Gastroesophageal sphincter (tissue), 4 donors: ENCODE data around the gene CCR9. TPM values are rescaled to one million over a fixed set of nuclear protein-coding genes. Genes with fewer than 3 reads are reported as not detected.

Experiments
- ATAC-seq: fragments of 150-250 bp; one replicate; pipeline ENCODE4 v1.9.1; 2016; ENCODE audit warnings: mild to moderate bottlenecking, moderate library complexity
- H3K27ac ChIP-seq, 4 donors: fragments of 200-600 bp; sonication (generic) in 3 of 4; 1 replicate in 3 of 4; 2 replicates in 1 of 4; pipeline ENCODE4 v1.5.1; 2016 to 2019
- H3K27me3 ChIP-seq: fragments of 200-600 bp; sonication (generic); one replicate; pipeline ENCODE4 v1.5.1; 2019
- H3K36me3 ChIP-seq, 2 donors: fragments of 200-600 bp; sonication (generic); one replicate each; pipeline ENCODE4 v1.5.1; 2019; ENCODE audit warnings: control low read depth in 1 of 2
- H3K4me1 ChIP-seq, 3 donors: fragments of 200-600 bp; sonication (generic); 1 replicate in 2 of 3; 2 replicates in 1 of 3; pipeline ENCODE4 v1.5.1; 2016 to 2019; ENCODE audit warnings: control low read depth in 2 of 3
- H3K4me3 ChIP-seq, 2 donors: fragments of 200-600 bp; sonication (generic); one replicate each; pipeline ENCODE4 v1.5.1; 2019; ENCODE audit warnings: mild to moderate bottlenecking in 1 of 2, moderate library complexity in 1 of 2
- H3K9me3 ChIP-seq, 3 donors: fragments of 200-600 bp; sonication (generic); one replicate each; pipeline ENCODE4 v1.5.1; 2017 to 2019; ENCODE audit warnings: control low read depth in 2 of 3
- EP300 ChIP-seq: sonication (generic); formaldehyde crosslinking; IDR thresholded peaks from one replicate; pipeline ENCODE4 v1.6.1; 2017; ENCODE audit warnings: antibody characterized with exemption, mild to moderate bottlenecking
- POLR2A ChIP-seq, 2 donors: fragments of 450-650 bp; IDR thresholded peaks; one replicate each; pipeline ENCODE4 v1.6.1; 2017; ENCODE audit warnings: antibody characterized with exemption in 2 of 2, mild to moderate bottlenecking in 2 of 2, moderate library complexity in 1 of 2
- POLR2AphosphoS5 ChIP-seq: sonication (generic); formaldehyde crosslinking; IDR thresholded peaks from one replicate; pipeline ENCODE4 v1.6.1; 2017; ENCODE audit warnings: antibody characterized with exemption
- WGBS, 2 donors: methylation state at CpG; one replicate each; pipeline ENCODE4 v1.1.5; 2018; ENCODE audit warnings: low coverage in 1 of 2; 5-methylcytosine and 5-hydroxymethylcytosine counted together
- total RNA-seq, 4 donors: library from RNA; depleted of rRNA; stranded (reverse); fragments of >200 nt; gene quantifications; one replicate each; pipeline ENCODE4 v1.1.0, GENCODE V29; 2016
- TF ChIP-seq, protein P1 (sequence below), 4 experiments: fragments of 200-600 bp in 2 of 4; fragments of 450-650 bp in 2 of 4; sonication (generic) in 1 of 4; IDR thresholded peaks; one replicate each; pipeline ENCODE4 v1.5.1; 2017 to 2019; ENCODE audit warnings: antibody characterized with exemption in 4 of 4, mild to moderate bottlenecking in 2 of 4, moderate library complexity in 2 of 4

Gene CCR9
- total RNA-seq, 4 donors from 2014 or later = not detected

DNA sequence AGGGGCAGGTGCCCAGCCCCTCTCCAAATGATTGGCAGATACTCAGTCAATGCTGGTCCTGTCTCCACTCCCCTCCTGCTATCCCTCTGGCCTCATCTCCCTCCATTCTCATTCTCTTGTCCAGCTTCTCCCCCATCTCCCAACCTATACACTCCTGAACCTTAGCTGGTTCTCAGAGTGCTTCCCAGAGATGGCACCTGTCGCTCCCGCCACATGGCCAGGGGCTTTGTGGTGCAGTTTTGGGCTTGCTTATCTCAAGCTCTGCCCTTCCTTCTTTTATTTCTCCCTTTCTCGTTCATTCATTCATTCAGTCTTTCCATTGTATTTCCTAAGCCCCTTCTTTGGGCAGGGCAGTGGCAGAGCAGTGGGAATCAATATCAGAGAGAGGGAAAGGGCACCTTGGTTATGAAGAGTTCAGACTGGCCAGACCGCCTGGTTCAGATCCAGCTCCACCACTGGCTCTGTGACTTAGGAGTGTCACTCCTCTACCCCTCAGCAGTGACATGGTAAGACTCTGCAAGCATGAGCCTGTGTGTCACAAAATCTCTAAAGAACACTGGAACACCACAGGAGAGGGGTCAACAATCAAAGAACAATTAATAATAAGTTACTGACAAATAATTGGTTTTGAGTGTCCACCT, 36.7 kb downstream of the CCR9 start:
- H3K27me3 ChIP-seq = no peaks in the 10 kb centered on the region
- H3K27ac ChIP-seq = no peak overlapping the region
- TF ChIP-seq POLR2AphosphoS5 (no peak), POLR2A (IDR thresholded peaks at IDR 0.05) (no peak), EP300 (no peak)
- TF ChIP-seq, protein P1, sequence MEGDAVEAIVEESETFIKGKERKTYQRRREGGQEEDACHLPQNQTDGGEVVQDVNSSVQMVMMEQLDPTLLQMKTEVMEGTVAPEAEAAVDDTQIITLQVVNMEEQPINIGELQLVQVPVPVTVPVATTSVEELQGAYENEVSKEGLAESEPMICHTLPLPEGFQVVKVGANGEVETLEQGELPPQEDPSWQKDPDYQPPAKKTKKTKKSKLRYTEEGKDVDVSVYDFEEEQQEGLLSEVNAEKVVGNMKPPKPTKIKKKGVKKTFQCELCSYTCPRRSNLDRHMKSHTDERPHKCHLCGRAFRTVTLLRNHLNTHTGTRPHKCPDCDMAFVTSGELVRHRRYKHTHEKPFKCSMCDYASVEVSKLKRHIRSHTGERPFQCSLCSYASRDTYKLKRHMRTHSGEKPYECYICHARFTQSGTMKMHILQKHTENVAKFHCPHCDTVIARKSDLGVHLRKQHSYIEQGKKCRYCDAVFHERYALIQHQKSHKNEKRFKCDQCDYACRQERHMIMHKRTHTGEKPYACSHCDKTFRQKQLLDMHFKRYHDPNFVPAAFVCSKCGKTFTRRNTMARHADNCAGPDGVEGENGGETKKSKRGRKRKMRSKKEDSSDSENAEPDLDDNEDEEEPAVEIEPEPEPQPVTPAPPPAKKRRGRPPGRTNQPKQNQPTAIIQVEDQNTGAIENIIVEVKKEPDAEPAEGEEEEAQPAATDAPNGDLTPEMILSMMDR (IDR thresholded peaks at IDR 0.05) = no peak
- ATAC-seq = no peak
- no peak overlapping the region for H3K4me3 ChIP-seq
- no peaks in the 10 kb centered on the region for H3K4me1 ChIP-seq
- H3K9me3 ChIP-seq = no peaks in the 10 kb centered on the region
- 100% methylated on average over 3 of the region's 4 CpGs for WGBS, 2 donors
- H3K36me3 ChIP-seq = peaks cover 0 to 96% of the 10 kb centered on the region in 2 donors

DNA sequence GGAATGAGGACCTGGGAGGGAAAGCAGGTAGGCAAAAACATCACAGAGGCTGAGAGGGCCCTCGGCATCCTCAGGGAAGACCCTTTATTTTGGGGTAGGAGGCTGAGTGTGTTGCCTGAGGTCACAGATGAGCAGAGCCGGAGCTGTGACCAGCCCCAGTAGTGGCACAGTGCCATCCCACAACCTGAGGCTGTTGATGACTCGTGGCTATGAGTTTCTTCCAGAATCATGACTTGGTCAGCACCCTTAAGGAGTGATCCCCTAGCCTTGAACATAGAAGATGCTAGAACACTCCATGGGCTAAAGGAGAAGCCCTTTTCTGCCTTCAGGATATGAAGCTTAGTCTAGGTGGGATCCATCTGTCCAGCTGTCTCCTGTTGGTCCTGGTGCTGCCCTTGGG, 37.4 kb downstream of the CCR9 start:
- Histone ChIP-seq H3K4me1 (no peaks in the 10 kb centered on the region), H3K36me3 (peaks cover 0 to 97% of the 10 kb centered on the region in 2 donors), H3K27ac (no peak overlapping the region), H3K9me3 (no peaks in the 10 kb centered on the region), H3K27me3 (no peaks in the 10 kb centered on the region), H3K4me3 (no peak overlapping the region)
- ATAC-seq = no peak
- no peak for TF ChIP-seq EP300
- TF ChIP-seq, protein P1 (IDR thresholded peaks at IDR 0.05) = no peak
- no peak for TF ChIP-seq POLR2A (IDR thresholded peaks at IDR 0.05)
- TF ChIP-seq POLR2AphosphoS5 = no peak
- WGBS, 2 donors = 73 to 100% methylated on average over 1 to 2 of the region's 3 CpGs

DNA sequence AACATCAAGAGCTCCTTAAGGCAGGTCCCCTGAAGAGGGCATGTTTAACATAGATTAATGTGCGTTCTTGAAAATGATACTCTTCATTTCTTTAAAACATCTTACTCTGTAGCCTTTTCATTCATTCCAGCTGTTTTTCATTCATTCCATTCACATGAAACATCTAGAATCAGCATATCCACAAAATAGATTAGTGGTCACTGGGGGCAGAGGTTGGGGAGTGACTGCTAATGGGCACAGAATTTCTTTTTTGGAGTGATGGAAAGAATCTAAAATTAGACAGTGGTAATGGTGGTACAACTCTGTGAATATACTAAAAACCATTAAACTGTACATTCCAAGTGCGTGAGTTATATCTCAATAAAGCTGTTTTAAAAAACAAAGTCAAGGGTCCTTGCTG, 41.5 kb downstream of the CCR9 start:
- TF ChIP-seq, protein P1 (IDR thresholded peaks at IDR 0.05) = no peak
- TF ChIP-seq EP300 (no peak), POLR2A (IDR thresholded peaks at IDR 0.05) (no peak), POLR2AphosphoS5 (no peak)
- H3K27ac ChIP-seq = no peak overlapping the region
- H3K27me3 ChIP-seq = no peaks in the 10 kb centered on the region
- 88 to 100% methylated on average over 2 of the region's 2 CpGs for WGBS, 2 donors
- H3K4me3 ChIP-seq = no peak overlapping the region
- no peaks in the 10 kb centered on the region for H3K9me3 ChIP-seq
- peaks cover 0 to 97% of the 10 kb centered on the region in 2 donors for H3K36me3 ChIP-seq
- no peaks in the 10 kb centered on the region for H3K4me1 ChIP-seq
- no peak for ATAC-seq

DNA sequence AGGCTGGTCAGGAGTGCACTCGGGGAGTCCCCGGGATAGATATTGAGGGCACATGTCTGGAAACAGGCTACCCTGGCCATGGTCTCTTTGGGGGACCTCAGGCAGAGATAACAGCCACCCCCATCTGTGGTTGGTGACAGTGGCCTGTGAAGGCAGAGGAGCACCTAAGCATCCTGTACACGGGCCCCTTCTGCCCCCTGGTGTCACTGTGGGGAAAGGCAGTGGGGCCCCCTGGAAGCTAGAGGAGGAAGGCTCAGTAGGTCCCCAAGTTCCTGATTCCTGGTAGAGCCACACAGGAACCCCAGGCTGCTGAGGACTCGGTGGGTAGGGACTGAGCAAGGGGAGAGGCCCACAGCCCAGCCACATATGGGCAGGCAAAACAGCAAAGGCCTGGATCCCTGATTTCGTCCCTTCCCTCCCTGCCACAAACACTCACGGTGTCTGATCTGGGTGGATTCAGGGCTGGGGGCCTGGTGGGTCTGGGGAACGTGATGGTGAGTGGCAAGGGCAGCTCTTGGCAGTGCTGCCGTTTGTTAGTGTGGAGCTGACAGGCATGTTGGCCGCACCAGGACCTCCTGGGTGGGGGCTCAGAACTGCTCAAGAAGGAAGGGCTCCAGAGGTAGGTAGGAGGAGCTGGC, 42.8 kb downstream of the CCR9 start:
- 20% methylated on average over 1 of the region's 9 CpGs; no CpG with 5 or more reads in 1 of the 2 donors for WGBS, 2 donors
- no peak for TF ChIP-seq POLR2A (IDR thresholded peaks at IDR 0.05)
- TF ChIP-seq, protein P1 (IDR thresholded peaks at IDR 0.05) = peak in 3 of 4 experiments; percentile 38 to 60 (median 39)
- Histone ChIP-seq H3K4me1 (no peaks in the 10 kb centered on the region), H3K4me3 (no peak overlapping the region), H3K9me3 (no peaks in the 10 kb centered on the region), H3K36me3 (peaks cover 0 to 97% of the 10 kb centered on the region in 2 donors), H3K27me3 (no peaks in the 10 kb centered on the region), H3K27ac (no peak overlapping the region)
- no peak for ATAC-seq

DNA sequence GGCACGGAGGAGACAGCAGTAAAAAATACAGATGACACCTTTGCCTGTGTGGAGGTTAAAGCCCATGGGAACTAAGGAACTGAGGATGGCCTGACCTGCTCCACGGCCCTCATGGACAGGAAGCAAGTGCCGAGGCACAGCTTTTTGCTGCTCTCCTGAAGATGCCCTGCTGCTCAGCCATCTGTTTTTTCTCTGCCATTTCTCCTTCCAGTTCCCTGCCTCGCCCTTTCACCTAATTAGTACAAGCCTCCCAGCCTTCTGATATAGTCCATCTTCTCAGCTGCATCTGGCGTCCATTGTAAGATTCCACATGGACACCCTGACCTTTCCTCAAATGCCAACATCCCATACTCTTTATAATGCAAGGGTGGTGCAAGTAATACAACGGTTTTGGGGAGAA, 45.2 kb downstream of the CCR9 start:
- Histone ChIP-seq H3K27me3 (no peaks in the 10 kb centered on the region), H3K36me3 (peaks cover 0 to 100% of the 10 kb centered on the region in 2 donors), H3K4me1 (no peaks in the 10 kb centered on the region), H3K27ac (no peak overlapping the region), H3K4me3 (no peak overlapping the region), H3K9me3 (no peaks in the 10 kb centered on the region)
- no peak for ATAC-seq
- 82 to 90% methylated on average over 4 of the region's 6 CpGs for WGBS, 2 donors
- TF ChIP-seq POLR2AphosphoS5 (no peak), EP300 (no peak), POLR2A (IDR thresholded peaks at IDR 0.05) (no peak)
- TF ChIP-seq, protein P1 (IDR thresholded peaks at IDR 0.05) = no peak
